Coronary artery (tissue), 2 donors: ENCODE data around the gene UNCX.

Source experiments
- DNase-seq: peaks from one replicate; pipeline ENCODE4 v3.0.0-alpha.2; 2017; ENCODE audit warnings: low spot score
- H3K27ac ChIP-seq, 2 donors: fragments of 200-600 bp; sonication (generic); one replicate each; pipeline ENCODE4 v1.5.1; 2016 to 2019
- H3K4me3 ChIP-seq: fragments of 200-600 bp; sonication (generic); 2 replicates; pipeline ENCODE4 v1.5.1; 2016; ENCODE audit warnings: mild to moderate bottlenecking, moderate library complexity
- CTCF ChIP-seq: fragments of 200-600 bp; sonication (generic); IDR thresholded peaks from one replicate; pipeline ENCODE4 v1.5.1; 2019; ENCODE audit warnings: antibody characterized with exemption

Gene UNCX

GRCh38 chr7:1220000-1220726, 12.5 kb upstream of the UNCX start:
- no peak for DNase-seq
- TF ChIP-seq CTCF, result no peak
- H3K4me3 ChIP-seq, result no peak overlapping the region
- H3K27ac ChIP-seq, result no peak overlapping the region

- Histone ChIP-seq H3K27ac (no peak overlapping the region), H3K4me3 (no peak overlapping the region)
- no peak for TF ChIP-seq CTCF
- DNase-seq, result no peak
Measured at GRCh38 chr7:1220977-1221745, 11.5 kb upstream of the UNCX start.

- DNase-seq, result no peak
- no peak for TF ChIP-seq CTCF
- Histone ChIP-seq H3K4me3 (no peak overlapping the region), H3K27ac (no peak overlapping the region)
Measured at GRCh38 chr7:1223196-1223981, 9.3 kb upstream of the UNCX start.

GRCh38 chr7:1224086-1224716, 8.5 kb upstream of the UNCX start:
- no peak for TF ChIP-seq CTCF
- H3K27ac ChIP-seq, result no peak overlapping the region
- peak overlapping the region; percentile 29 for H3K4me3 ChIP-seq
- no peak for DNase-seq

- H3K4me3 ChIP-seq, result no peak overlapping the region
- no peak for DNase-seq
- no peak overlapping the region for H3K27ac ChIP-seq
- TF ChIP-seq CTCF, result no peak
Measured at GRCh38 chr7:1225030-1225429, 7.6 kb upstream of the UNCX start.

GRCh38 chr7:1225441-1226185, 7.1 kb upstream of the UNCX start:
- DNase-seq, result no peak
- TF ChIP-seq CTCF, result peak; percentile 79
- Histone ChIP-seq H3K27ac (no peak overlapping the region), H3K4me3 (no peak overlapping the region)
